ENCODE data around the gene CCDC6. TPM values are rescaled to one million over a fixed set of nuclear protein-coding genes. Genes with fewer than 3 reads are reported as not detected.

CCDC6 gene
- total RNA-seq, 1 experiment from 2014 or later = 54.9 TPM

GRCh38 chr10:59910867-59911266, 4.5 kb upstream of the CCDC6 start:
- H2AFZ ChIP-seq (ENCODE audit: low read depth, low read length, poor library complexity, severe bottlenecking) = no peak overlapping the region
- H3K4me2 ChIP-seq (ENCODE audit: low read length) = no peak overlapping the region
- ATAC-seq = no peak
- H3K9me2 ChIP-seq (ENCODE audit: insufficient read depth) = no peaks in the 10 kb centered on the region
- H3K36me3 ChIP-seq (ENCODE audit: control insufficient read depth in 1 of 2, insufficient read depth in 2 of 2, low read length in 2 of 2) = no peaks in the 10 kb centered on the region
- no peak overlapping the region for H3K9ac ChIP-seq (ENCODE audit: low read length)
- CTCF ChIA-PET = no interaction called here
- RAD21 ChIA-PET (ENCODE audit: low non-redundant PET in 1 of 2, low total read pairs in 2 of 2, uncharacterized antibody in 2 of 2, unreplicated experiment in 2 of 2) = no interaction called here
- H3K4me3 ChIP-seq (replicated peaks in 1 of 2; ENCODE audit: low read depth in 1 of 2, low read length in 2 of 2) = no peak overlapping the region
- BruUV-seq (replicated peaks) = no TSS peak
- H3K27me3 ChIP-seq (ENCODE audit: insufficient read depth, low read length) = no peaks in the 10 kb centered on the region
- peaks cover 11 to 22% of the 10 kb centered on the region in 2 experiments for H3K4me1 ChIP-seq (ENCODE audit: control insufficient read depth in 1 of 2, insufficient read depth in 2 of 2, low read length in 2 of 2)
- no peak overlapping the region for H3K27ac ChIP-seq (ENCODE audit: low read depth, low read length)
- H3K79me2 ChIP-seq (ENCODE audit: insufficient read depth, low read length) = peaks cover 3% of the 10 kb centered on the region
- no peaks in the 10 kb centered on the region for H4K20me1 ChIP-seq (ENCODE audit: insufficient read depth)
- TF ChIP-seq SRF (IDR thresholded peaks at IDR 0.05; ENCODE audit: low read depth) (no peak), FOSL1 (IDR thresholded peaks at IDR 0.05; ENCODE audit: low read depth) (no peak), CEBPB (IDR thresholded peaks at IDR 0.05; ENCODE audit: low read depth) (no peak), EZH2 (IDR thresholded peaks at IDR 0.05) (no peak), ZFX (IDR thresholded peaks at IDR 0.05) (no peak), ZNF274 (IDR thresholded peaks at IDR 0.05; ENCODE audit: low read depth, low read length) (no peak), ZBTB33 (IDR thresholded peaks at IDR 0.05; ENCODE audit: extremely low read depth, insufficient replicate concordance, low read length) (no peak), POLR2A (IDR thresholded peaks at IDR 0.05; ENCODE audit: borderline replicate concordance, extremely low read depth, insufficient read depth, insufficient read length) (no peak), TCF7L2 (IDR thresholded peaks at IDR 0.05; ENCODE audit: borderline replicate concordance, extremely low read depth, insufficient read depth, insufficient read length) (no peak)
- H3K9me3 ChIP-seq (ENCODE audit: control insufficient read depth in 1 of 2, insufficient read depth in 1 of 2, low read depth in 1 of 2, low read length in 2 of 2) = no peaks in the 10 kb centered on the region
- POLR2A ChIA-PET = no interaction called here
- no peak for DNase-seq (ENCODE audit: low read depth, low spot score)
- intact Hi-C loops (cut with micrococcal nuclease) = no loop called here

- Histone ChIP-seq H3K36me3 (ENCODE audit: control insufficient read depth in 1 of 2, insufficient read depth in 2 of 2, low read length in 2 of 2) (no peaks in the 10 kb centered on the region), H3K4me3 (replicated peaks in 1 of 2; ENCODE audit: low read depth in 1 of 2, low read length in 2 of 2) (no peak overlapping the region), H3K9me3 (ENCODE audit: control insufficient read depth in 1 of 2, insufficient read depth in 1 of 2, low read depth in 1 of 2, low read length in 2 of 2) (no peaks in the 10 kb centered on the region), H3K9me2 (ENCODE audit: insufficient read depth) (no peaks in the 10 kb centered on the region), H3K79me2 (ENCODE audit: insufficient read depth, low read length) (peaks cover 14% of the 10 kb centered on the region), H3K4me2 (ENCODE audit: low read length) (no peak overlapping the region), H4K20me1 (ENCODE audit: insufficient read depth) (peaks cover 3% of the 10 kb centered on the region; the same call in 1 of the 2 replicates), H3K4me1 (ENCODE audit: control insufficient read depth in 1 of 2, insufficient read depth in 2 of 2, low read length in 2 of 2) (peaks cover 11 to 27% of the 10 kb centered on the region in 2 experiments), H3K9ac (ENCODE audit: low read length) (no peak overlapping the region), H3K27ac (ENCODE audit: low read depth, low read length) (no peak overlapping the region), H2AFZ (ENCODE audit: low read depth, low read length, poor library complexity, severe bottlenecking) (no peak overlapping the region), H3K27me3 (ENCODE audit: insufficient read depth, low read length) (no peaks in the 10 kb centered on the region)
- BruUV-seq (replicated peaks) = no TSS peak
- POLR2A ChIA-PET = no interaction called here
- ATAC-seq (no peak), DNase-seq (ENCODE audit: low read depth, low spot score) (no peak)
- CTCF ChIA-PET = no interaction called here
- RAD21 ChIA-PET (ENCODE audit: low non-redundant PET in 1 of 2, low total read pairs in 2 of 2, uncharacterized antibody in 2 of 2, unreplicated experiment in 2 of 2) = no interaction called here
- no peak for TF ChIP-seq EZH2 (IDR thresholded peaks at IDR 0.05)
- no peak for TF ChIP-seq ELF1 (IDR thresholded peaks at IDR 0.05; ENCODE audit: borderline replicate concordance, low read depth)
- TF ChIP-seq FOSL1 (IDR thresholded peaks at IDR 0.05; ENCODE audit: low read depth) = no peak
- TF ChIP-seq POLR2A (IDR thresholded peaks at IDR 0.05; ENCODE audit: borderline replicate concordance, extremely low read depth, insufficient read depth, insufficient read length) = no peak
- intact Hi-C loops (cut with micrococcal nuclease) = loop anchor here (5.0 kb wide), 1 partner anchor 57 kb away; no protein-coding TSS in a partner anchor
Observed at GRCh38 chr10:59909815-59910214, 3.5 kb upstream of the CCDC6 start.
